CD8-positive, alpha-beta memory T cell (primary cell): ENCODE results near the gene FHIT. TPM values are rescaled to one million over a fixed set of nuclear protein-coding genes. Genes with fewer than 3 reads are reported as not detected.

Experiments used
- CTCF ChIA-PET: fragments of 350-600 bp; sonication (Branson Sonifier 250); formaldehyde crosslinking; loops from one replicate; lab custom pipeline; 2021; ENCODE audit warnings: antibody characterized with exemption; lab: Charles Lee
- POLR2A ChIA-PET: fragments of 350-600 bp; sonication (Branson Sonifier 250); formaldehyde crosslinking; loops from one replicate; lab custom pipeline; 2021; ENCODE audit warnings: antibody characterized with exemption; lab: Charles Lee
- DNase-seq, 5 donors: peaks; one replicate each; pipeline versions ENCODE4 v3.0.0 to v3.0.0-alpha.2; 2020 to 2022; ENCODE audit warnings: mixed read lengths in 1 of 5
- H3K27ac ChIP-seq: one replicate; pipeline ENCODE4 v1.7.0; 2013; ENCODE audit warnings: low read depth, mild to moderate bottlenecking, low read length, moderate library complexity
- H3K27me3 ChIP-seq: 2 replicates; pipeline ENCODE4 v1.7.0; 2013; ENCODE audit warnings: low read length, mild to moderate bottlenecking; ENCODE audit not compliant: insufficient read depth, poor library complexity, severe bottlenecking
- H3K36me3 ChIP-seq: 2 replicates; pipeline ENCODE4 v1.7.0; 2013; ENCODE audit warnings: mild to moderate bottlenecking, low read length, moderate library complexity; ENCODE audit not compliant: insufficient read depth
- H3K4me1 ChIP-seq: 2 replicates; pipeline ENCODE4 v1.7.0; 2013; ENCODE audit warnings: mild to moderate bottlenecking, low read length, moderate library complexity; ENCODE audit not compliant: insufficient read depth
- H3K4me3 ChIP-seq: 2 replicates; pipeline ENCODE4 v1.7.0; 2013; ENCODE audit warnings: mild to moderate bottlenecking, low read length
- H3K9me3 ChIP-seq: 2 replicates; pipeline ENCODE4 v1.7.0; 2013; ENCODE audit warnings: mild to moderate bottlenecking, low read length
- H3K27ac Mint-ChIP-seq, 8 donors: one replicate each; pipeline ENCODE4 v1.8.0; 2020 to 2021; ENCODE audit warnings: mixed read lengths in 8 of 8, mild to moderate bottlenecking in 6 of 8, inconsistent platforms in 3 of 8, moderate library complexity in 3 of 8
- H3K27me3 Mint-ChIP-seq, 2 donors: one replicate each; pipeline ENCODE4 v1.8.0; 2020 to 2021; ENCODE audit warnings: mixed read lengths in 2 of 2, mild to moderate bottlenecking in 1 of 2, moderate library complexity in 1 of 2
- H3K36me3 Mint-ChIP-seq, 3 donors: one replicate each; pipeline ENCODE4 v1.8.0; 2020 to 2021; ENCODE audit warnings: mixed read lengths in 3 of 3, inconsistent platforms in 1 of 3, mild to moderate bottlenecking in 1 of 3
- H3K4me1 Mint-ChIP-seq, 3 donors: one replicate each; pipeline ENCODE4 v1.8.0; 2020 to 2021; ENCODE audit warnings: mixed read lengths in 3 of 3, inconsistent platforms in 1 of 3, mild to moderate bottlenecking in 1 of 3
- H3K4me3 Mint-ChIP-seq, 7 donors: one replicate each; pipeline ENCODE4 v1.8.0; 2020 to 2021; ENCODE audit warnings: mixed read lengths in 7 of 7, mild to moderate bottlenecking in 6 of 7, moderate library complexity in 4 of 7, inconsistent platforms in 2 of 7
- H3K9me3 Mint-ChIP-seq, 5 donors: one replicate each; pipeline ENCODE4 v1.8.0; 2020 to 2022; ENCODE audit warnings: mixed read lengths in 5 of 5, mild to moderate bottlenecking in 3 of 5, moderate library complexity in 2 of 5, inconsistent platforms in 1 of 5
- polyA plus RNA-seq: library from polyadenylated mRNA; unstranded; fragments of 300-500 nt; fragmentation: Illumina TruSeq; gene quantifications from one replicate; pipeline ENCODE4 v1.2.3, GENCODE V29; 2021
- total RNA-seq, 2 experiments: library from RNA; stranded (reverse); gene quantifications; one replicate each; pipeline ENCODE4 v1.2.3, GENCODE V29; 2021

Gene FHIT
- total and polyA plus RNA-seq, 3 experiments from 2014 or later = 4.1 to 7.4 (median 4.2) TPM

GRCh38 chr3:60344340-60344739, 906.9 kb downstream of the FHIT start:
- H3K36me3 Mint-ChIP-seq = peaks cover 0 to 1% (median 0%) of the 10 kb centered on the region in 3 donors
- Histone ChIP-seq H3K9me3 (no peaks in the 10 kb centered on the region), H3K4me3 (no peak overlapping the region), H3K27ac (no peak overlapping the region), H3K4me1 (no peaks in the 10 kb centered on the region), H3K36me3 (no peaks in the 10 kb centered on the region), H3K27me3 (no peaks in the 10 kb centered on the region)
- no peaks in the 10 kb centered on the region for H3K27me3 Mint-ChIP-seq
- H3K4me1 Mint-ChIP-seq = no peaks in the 10 kb centered on the region
- H3K9me3 Mint-ChIP-seq = no peaks in the 10 kb centered on the region
- POLR2A ChIA-PET = no interaction called here
- DNase-seq = no peak
- H3K27ac Mint-ChIP-seq = no peak overlapping the region
- CTCF ChIA-PET = no interaction called here
- no peak overlapping the region for H3K4me3 Mint-ChIP-seq

- Histone ChIP-seq H3K4me1 (no peaks in the 10 kb centered on the region), H3K27me3 (no peaks in the 10 kb centered on the region), H3K36me3 (no peaks in the 10 kb centered on the region), H3K9me3 (no peaks in the 10 kb centered on the region), H3K4me3 (no peak overlapping the region), H3K27ac (no peak overlapping the region)
- peaks cover 0 to 1% (median 0%) of the 10 kb centered on the region in 3 donors for H3K36me3 Mint-ChIP-seq
- no peak for DNase-seq
- H3K4me1 Mint-ChIP-seq = no peaks in the 10 kb centered on the region
- H3K4me3 Mint-ChIP-seq = no peak overlapping the region
- ChIA-PET CTCF (no interaction called here), POLR2A (no interaction called here)
- H3K9me3 Mint-ChIP-seq = no peaks in the 10 kb centered on the region
- H3K27ac Mint-ChIP-seq = no peak overlapping the region
- H3K27me3 Mint-ChIP-seq = no peaks in the 10 kb centered on the region
Measured at GRCh38 chr3:60343831-60344230, 907.4 kb downstream of the FHIT start.

- Histone ChIP-seq H3K36me3 (no peaks in the 10 kb centered on the region), H3K9me3 (no peaks in the 10 kb centered on the region), H3K4me1 (no peaks in the 10 kb centered on the region), H3K4me3 (no peak overlapping the region), H3K27me3 (no peaks in the 10 kb centered on the region), H3K27ac (no peak overlapping the region)
- no peak for DNase-seq
- H3K4me3 Mint-ChIP-seq = no peak overlapping the region
- ChIA-PET CTCF (no interaction called here), POLR2A (no interaction called here)
- H3K27ac Mint-ChIP-seq = no peak overlapping the region
- no peaks in the 10 kb centered on the region for H3K9me3 Mint-ChIP-seq
- peaks cover 0 to 1% (median 0%) of the 10 kb centered on the region in 3 donors for H3K36me3 Mint-ChIP-seq
- no peaks in the 10 kb centered on the region for H3K4me1 Mint-ChIP-seq
- peaks cover 0 to 9% of the 10 kb centered on the region in 2 donors for H3K27me3 Mint-ChIP-seq
Measured at GRCh38 chr3:60339304-60339703, 911.9 kb downstream of the FHIT start.

GRCh38 chr3:60337421-60337820, 913.8 kb downstream of the FHIT start:
- H3K4me1 ChIP-seq = peaks cover 7% of the 10 kb centered on the region
- CTCF ChIA-PET = no interaction called here
- DNase-seq = no peak
- Mint-ChIP-seq H3K36me3 (peaks cover 0 to 1% (median 0%) of the 10 kb centered on the region in 3 donors), H3K27me3 (peaks cover 0 to 9% of the 10 kb centered on the region in 2 donors), H3K9me3 (no peaks in the 10 kb centered on the region), H3K4me3 (no peak overlapping the region), H3K27ac (peak overlapping the region in 1 of 8 donors; percentile 2), H3K4me1 (peaks cover 4 to 7% (median 5%) of the 10 kb centered on the region in 3 donors)
- POLR2A ChIA-PET = no interaction called here
- H3K4me3 ChIP-seq = no peak overlapping the region
- H3K27ac ChIP-seq = no peak overlapping the region
- H3K36me3 ChIP-seq = no peaks in the 10 kb centered on the region
- H3K27me3 ChIP-seq = no peaks in the 10 kb centered on the region
- no peaks in the 10 kb centered on the region for H3K9me3 ChIP-seq

GRCh38 chr3:60336061-60336460, 915.2 kb downstream of the FHIT start:
- ChIA-PET CTCF (no interaction called here), POLR2A (no interaction called here)
- Histone ChIP-seq H3K27ac (no peak overlapping the region), H3K4me3 (no peak overlapping the region), H3K27me3 (no peaks in the 10 kb centered on the region), H3K4me1 (peaks cover 7% of the 10 kb centered on the region), H3K9me3 (no peaks in the 10 kb centered on the region), H3K36me3 (no peaks in the 10 kb centered on the region)
- Mint-ChIP-seq H3K9me3 (no peaks in the 10 kb centered on the region), H3K4me1 (peaks cover 4 to 7% (median 5%) of the 10 kb centered on the region in 3 donors), H3K4me3 (no peak overlapping the region), H3K36me3 (peaks cover 0 to 1% (median 0%) of the 10 kb centered on the region in 3 donors), H3K27me3 (peaks cover 0 to 12% of the 10 kb centered on the region in 2 donors), H3K27ac (no peak overlapping the region)
- no peak for DNase-seq

- H3K9me3 Mint-ChIP-seq = no peaks in the 10 kb centered on the region
Measured at GRCh38 chr3:60333710-60334109, 917.5 kb downstream of the FHIT start.

GRCh38 chr3:60330107-60330506, 921.1 kb downstream of the FHIT start:
- no peaks in the 10 kb centered on the region for H3K9me3 Mint-ChIP-seq
- DNase-seq = no peak
- peaks cover 0 to 4% of the 10 kb centered on the region in 2 donors for H3K27me3 Mint-ChIP-seq
- Histone ChIP-seq H3K36me3 (no peaks in the 10 kb centered on the region), H3K9me3 (no peaks in the 10 kb centered on the region), H3K27me3 (no peaks in the 10 kb centered on the region), H3K4me1 (peaks cover 7% of the 10 kb centered on the region), H3K4me3 (no peak overlapping the region), H3K27ac (no peak overlapping the region)
- H3K4me1 Mint-ChIP-seq = peaks cover 4 to 7% (median 5%) of the 10 kb centered on the region in 3 donors
- no peaks in the 10 kb centered on the region for H3K36me3 Mint-ChIP-seq
- CTCF ChIA-PET = no interaction called here
- no peak overlapping the region for H3K4me3 Mint-ChIP-seq
- POLR2A ChIA-PET = no interaction called here
- no peak overlapping the region for H3K27ac Mint-ChIP-seq

More at GRCh38 chr3:60333710-60334109, 917.5 kb downstream of the FHIT start:
- Histone ChIP-seq H3K36me3 (no peaks in the 10 kb centered on the region), H3K27ac (no peak overlapping the region), H3K9me3 (no peaks in the 10 kb centered on the region), H3K4me3 (no peak overlapping the region), H3K4me1 (peaks cover 7% of the 10 kb centered on the region), H3K27me3 (no peaks in the 10 kb centered on the region)
- Mint-ChIP-seq H3K27ac (no peak overlapping the region), H3K4me1 (peaks cover 4 to 7% (median 5%) of the 10 kb centered on the region in 3 donors), H3K27me3 (peaks cover 0 to 13% of the 10 kb centered on the region in 2 donors), H3K4me3 (no peak overlapping the region), H3K36me3 (no peaks in the 10 kb centered on the region)
- POLR2A ChIA-PET = no interaction called here
- DNase-seq = no peak
- CTCF ChIA-PET = interaction anchor here (0.6 kb wide), 1 partner anchor 9 kb away, joined by 3 read pairs; no protein-coding TSS in a partner anchor

- no peaks in the 10 kb centered on the region for H3K4me1 ChIP-seq
- H3K9me3 ChIP-seq = no peaks in the 10 kb centered on the region
- H3K4me3 Mint-ChIP-seq = no peak overlapping the region
- H3K27me3 ChIP-seq = no peaks in the 10 kb centered on the region
- H3K9me3 Mint-ChIP-seq = no peaks in the 10 kb centered on the region
- H3K27me3 Mint-ChIP-seq = no peaks in the 10 kb centered on the region
- H3K36me3 ChIP-seq = no peaks in the 10 kb centered on the region
- no peaks in the 10 kb centered on the region for H3K4me1 Mint-ChIP-seq
- no peak for DNase-seq
- no peak overlapping the region for H3K4me3 ChIP-seq
- POLR2A ChIA-PET = no interaction called here
- H3K27ac Mint-ChIP-seq = peak overlapping the region in 1 of 8 donors; percentile 17
- CTCF ChIA-PET = no interaction called here
- H3K36me3 Mint-ChIP-seq = no peaks in the 10 kb centered on the region
- no peak overlapping the region for H3K27ac ChIP-seq
Measured at GRCh38 chr3:60325610-60326170, 925.6 kb downstream of the FHIT start.
